ENCODE data around the gene HAX1.
A peak's percentile ranks its signal among the peaks of the same experiment; 100 is the strongest.
"Not testable (repeated sequence)": the region's sequence is repeated elsewhere in the genome, so short reads cannot be mapped to it uniquely, and the experiment has no call there.

Gene HAX1

GRCh38 chr1:154272217-154272998 is at the start of gene HAX1:
Gene HAX1 (plus strand): TSS chr1:154272629. CDS start chr1:154272724, 95 bp downstream.
- peak; percentile 94 for DNase-seq (ENCODE audit: low read depth)

- DNase-seq (ENCODE audit: low read depth), result no peak
These were observed 49.5 kb upstream of the HAX1 start for GRCh38 chr1:154222918-154223317.

GRCh38 chr1:154223621-154224020 is 48.8 kb upstream of the HAX1 start:
- DNase-seq (ENCODE audit: low read depth), result no peak

- DNase-seq (ENCODE audit: low read depth), result no peak
These were observed 47.1 kb upstream of the HAX1 start for GRCh38 chr1:154225370-154225769.

GRCh38 chr1:154231112-154231511 is 41.3 kb upstream of the HAX1 start:
- not testable (repeated sequence) for DNase-seq (ENCODE audit: low read depth)

- not testable (repeated sequence) for DNase-seq (ENCODE audit: low read depth)
These were observed 39.3 kb upstream of the HAX1 start for GRCh38 chr1:154233127-154233526.

GRCh38 chr1:154236855-154237254 is 35.6 kb upstream of the HAX1 start:
- no peak for DNase-seq (ENCODE audit: low read depth)

- no peak for DNase-seq (ENCODE audit: low read depth)
These were observed 35.0 kb upstream of the HAX1 start for GRCh38 chr1:154237435-154237834.

- DNase-seq (ENCODE audit: low read depth), result no peak
These were observed 34.4 kb upstream of the HAX1 start for GRCh38 chr1:154237880-154238506.

- no peak for DNase-seq (ENCODE audit: low read depth)
These were observed 32.9 kb upstream of the HAX1 start for GRCh38 chr1:154239491-154239890.

GRCh38 chr1:154240294-154240833 is 32.1 kb upstream of the HAX1 start:
- DNase-seq (ENCODE audit: low read depth), result no peak

GRCh38 chr1:154241703-154242351 is 30.6 kb upstream of the HAX1 start:
- DNase-seq (ENCODE audit: low read depth), result no peak

- no peak for DNase-seq (ENCODE audit: low read depth)
These were observed 18.8 kb upstream of the HAX1 start for GRCh38 chr1:154253671-154254070.

- DNase-seq (ENCODE audit: low read depth), result no peak
These were observed 15.7 kb upstream of the HAX1 start for GRCh38 chr1:154256686-154257085.

- no peak for DNase-seq (ENCODE audit: low read depth)
These were observed 13.6 kb upstream of the HAX1 start for GRCh38 chr1:154258784-154259183.

GRCh38 chr1:154260127-154260526 is 12.3 kb upstream of the HAX1 start:
- DNase-seq (ENCODE audit: low read depth), result no peak

GRCh38 chr1:154263465-154264332 is 8.7 kb upstream of the HAX1 start:
- no peak for DNase-seq (ENCODE audit: low read depth)

GRCh38 chr1:154264454-154264853 is 8.0 kb upstream of the HAX1 start:
- DNase-seq (ENCODE audit: low read depth), result no peak

- DNase-seq (ENCODE audit: low read depth), result no peak
These were observed 6.8 kb upstream of the HAX1 start for GRCh38 chr1:154265586-154265985.

- no peak for DNase-seq (ENCODE audit: low read depth)
These were observed 1.6 kb upstream of the HAX1 start for GRCh38 chr1:154270833-154271232.

- DNase-seq (ENCODE audit: low read depth), result no peak
These were observed 652 bp downstream of the HAX1 start for GRCh38 chr1:154272999-154273563.

GRCh38 chr1:154276797-154277196 is 4.4 kb downstream of the HAX1 start:
- no peak for DNase-seq (ENCODE audit: low read depth)
